Embryonic facial prominence (tissue), 1 donor: ENCODE results near the gene ATP8A2.
"Not testable (repeated sequence)": the region's sequence is repeated elsewhere in the genome, so short reads cannot be mapped to it uniquely, and the experiment has no call there.

ENCODE experiments used
- DNase-seq: peaks from one replicate; pipeline ENCODE4 v3.0.0-alpha.2; 2016; ENCODE audit errors: extremely low spot score

Gene ATP8A2

DNA sequence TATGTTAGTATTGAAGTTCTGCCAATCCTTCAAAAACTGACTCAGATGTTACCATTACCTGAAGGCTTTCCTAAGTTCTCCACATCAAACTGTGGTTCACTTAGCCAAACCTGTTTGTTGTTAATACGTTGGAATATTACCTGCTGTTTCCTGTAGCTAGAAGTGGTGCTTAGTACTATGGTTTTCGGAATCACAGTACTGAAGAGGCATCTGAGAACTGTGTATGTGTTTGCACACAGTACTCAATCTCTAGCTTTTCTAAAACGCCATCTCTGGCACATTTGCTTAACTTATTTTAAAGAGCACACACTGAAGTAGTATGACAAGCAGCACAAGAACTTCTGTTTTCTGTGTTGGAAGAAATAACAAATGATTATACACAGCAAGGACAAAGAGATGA, 431.9 kb downstream of the ATP8A2 start:
- DNase-seq = no peak

DNA sequence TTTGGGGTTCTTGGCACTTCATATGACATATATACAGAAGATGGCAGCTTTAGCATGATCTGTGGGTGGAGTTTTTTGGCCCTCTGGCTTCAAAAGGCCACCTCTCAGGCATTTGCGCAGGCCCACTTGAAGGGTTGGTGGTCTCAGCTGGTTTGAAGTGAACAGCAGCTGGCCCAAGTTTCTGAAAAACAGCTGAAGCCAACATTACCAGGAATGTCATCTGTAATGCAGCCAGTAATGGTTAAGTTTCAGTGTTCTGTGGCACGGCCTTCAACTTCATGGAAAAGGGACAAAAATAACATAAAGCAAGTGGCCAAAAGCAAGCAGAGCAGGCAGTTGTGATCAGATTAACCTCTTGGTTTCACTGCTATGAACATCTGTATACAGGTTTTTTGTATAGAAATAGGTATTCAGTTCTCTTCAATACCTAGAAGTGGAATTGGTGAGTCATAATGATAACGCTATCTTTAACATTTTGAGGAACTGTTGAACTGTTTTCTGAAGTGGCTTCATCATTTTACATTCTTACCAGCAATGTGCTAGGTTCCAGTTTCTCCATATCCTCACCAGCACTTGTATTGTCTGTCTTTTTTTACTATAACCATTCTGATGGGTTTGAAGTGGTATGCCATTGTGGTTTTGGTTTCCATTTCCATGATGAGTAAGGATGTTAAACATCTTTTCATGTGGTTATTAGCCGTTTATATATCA, 434.6 kb downstream of the ATP8A2 start:
- no peak for DNase-seq

DNA sequence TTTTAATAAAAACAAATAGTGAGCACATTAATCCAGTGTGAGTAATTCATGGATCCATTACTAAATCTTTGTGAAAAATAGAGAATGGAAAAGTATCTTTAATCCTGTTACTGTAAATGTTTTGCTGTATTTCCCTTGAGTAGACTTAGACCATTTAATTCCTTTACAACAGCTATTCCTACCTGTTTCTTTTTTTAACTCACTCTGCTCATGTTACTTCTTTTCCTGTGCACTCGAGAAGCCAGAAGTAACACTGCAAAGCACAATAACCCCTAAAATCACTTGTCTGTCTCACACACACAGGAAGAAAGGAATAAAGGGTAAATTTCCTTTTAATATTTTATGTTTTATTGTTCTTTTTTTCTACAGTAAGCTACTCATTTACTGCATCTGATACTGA, 435.8 kb downstream of the ATP8A2 start:
- DNase-seq = no peak

DNA sequence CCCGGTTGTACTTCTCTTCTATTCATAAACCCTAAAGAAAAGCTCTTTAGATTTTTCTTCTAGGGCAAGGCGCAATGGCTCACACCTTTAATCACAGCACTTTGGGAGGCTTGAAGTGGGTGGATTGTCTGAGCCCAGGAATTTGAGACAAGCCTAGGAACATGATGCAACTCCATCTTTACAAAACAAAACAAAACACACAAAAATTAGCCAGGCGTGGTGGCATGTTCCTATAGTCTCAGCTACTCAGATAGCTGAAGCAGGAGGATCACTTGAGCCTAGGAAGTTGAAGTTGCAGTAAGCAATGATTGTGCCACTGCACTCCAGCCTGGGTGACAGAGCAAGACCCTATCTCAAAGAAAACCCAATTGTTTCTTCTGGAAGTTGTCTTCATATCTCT, 439.7 kb downstream of the ATP8A2 start:
- DNase-seq = no peak

DNA sequence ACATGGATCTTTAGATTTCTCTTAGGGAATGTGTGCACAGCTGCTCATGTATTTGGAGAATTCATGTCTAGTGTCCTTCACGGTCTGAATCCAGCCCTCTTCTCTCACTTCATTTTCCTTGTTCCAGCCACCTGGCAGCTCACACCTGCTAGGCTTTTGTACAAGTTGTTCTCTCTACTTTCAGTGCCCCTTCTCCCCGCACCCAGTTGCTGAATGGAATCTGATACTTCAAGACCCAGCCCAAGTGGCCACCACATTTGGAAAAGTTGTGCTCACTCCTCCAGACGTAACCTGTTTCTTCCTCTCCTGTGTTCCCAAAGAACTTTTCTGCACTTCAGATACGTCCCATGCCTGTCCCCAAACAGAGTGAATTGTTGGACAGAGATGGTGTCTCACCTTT, 444.5 kb downstream of the ATP8A2 start:
- no peak for DNase-seq

DNA sequence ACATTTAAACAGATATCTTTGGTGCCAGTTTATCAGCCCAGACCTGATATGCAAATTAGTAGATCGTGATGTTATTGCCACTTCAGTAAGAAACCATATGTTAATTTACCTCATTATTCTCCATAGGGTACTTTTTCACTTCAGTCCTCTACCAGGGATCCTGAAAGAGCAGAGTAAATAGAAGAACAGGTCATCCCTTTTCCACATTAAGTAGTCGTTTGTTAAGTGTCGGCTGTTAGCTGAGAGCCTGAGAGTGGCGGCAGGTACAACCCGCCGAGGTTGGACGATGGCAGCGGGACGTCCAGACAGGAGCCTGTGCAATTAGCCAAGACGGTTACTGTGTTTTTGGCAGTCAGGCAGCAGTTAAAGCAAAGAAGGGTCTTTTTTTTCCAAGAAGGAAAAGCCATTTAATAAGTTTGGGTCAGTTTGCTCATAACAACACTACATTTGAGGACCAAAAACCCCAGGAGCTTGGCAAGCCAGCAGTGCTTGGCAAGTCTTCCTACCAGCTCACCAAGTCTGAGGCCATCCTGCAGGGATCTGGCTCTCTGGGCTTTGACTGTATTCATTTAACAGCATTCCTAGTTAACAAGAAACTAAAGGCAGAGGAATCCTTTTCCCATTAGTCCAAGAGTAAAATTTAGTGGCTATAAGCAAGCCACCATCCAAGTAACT, 448.2 kb downstream of the ATP8A2 start:
- no peak for DNase-seq

DNA sequence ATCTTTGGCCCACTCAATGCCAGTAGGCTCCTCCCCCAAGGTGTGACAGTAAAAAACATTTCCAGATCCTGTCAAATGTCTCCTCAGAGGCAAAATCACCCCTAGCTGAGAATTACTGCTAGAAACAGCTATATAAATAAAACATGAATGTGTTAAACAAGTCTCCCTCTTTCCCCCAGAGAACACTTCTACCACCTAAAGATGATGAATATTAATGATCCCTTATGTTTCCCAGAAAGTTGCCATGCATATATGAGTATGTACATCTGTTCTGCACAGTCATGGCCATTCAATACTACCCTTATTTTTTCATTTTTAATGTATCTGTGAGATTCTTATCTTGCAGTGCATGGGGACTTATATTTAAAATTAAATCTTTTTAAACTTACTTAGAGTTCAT, 450.0 kb downstream of the ATP8A2 start:
- DNase-seq = no peak

DNA sequence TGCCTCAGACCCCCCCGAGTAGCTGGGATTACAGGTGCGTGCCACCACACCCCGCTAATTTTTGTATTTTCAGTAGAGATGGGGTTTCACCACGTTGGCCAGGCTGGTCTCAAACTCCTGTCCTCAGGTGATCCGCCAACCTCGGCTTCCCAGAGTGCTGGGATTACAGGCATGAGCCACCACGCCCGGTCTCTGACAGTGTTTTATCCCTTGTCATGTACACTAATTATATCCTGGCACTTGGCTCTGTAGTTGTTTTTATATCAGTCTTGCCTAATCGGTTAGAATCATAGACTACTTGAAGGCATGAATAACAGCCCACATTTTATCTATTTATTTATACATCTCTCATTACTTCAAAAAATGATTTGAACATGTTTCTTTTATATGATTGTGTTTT, 455.4 kb downstream of the ATP8A2 start:
- not testable (repeated sequence) for DNase-seq

DNA sequence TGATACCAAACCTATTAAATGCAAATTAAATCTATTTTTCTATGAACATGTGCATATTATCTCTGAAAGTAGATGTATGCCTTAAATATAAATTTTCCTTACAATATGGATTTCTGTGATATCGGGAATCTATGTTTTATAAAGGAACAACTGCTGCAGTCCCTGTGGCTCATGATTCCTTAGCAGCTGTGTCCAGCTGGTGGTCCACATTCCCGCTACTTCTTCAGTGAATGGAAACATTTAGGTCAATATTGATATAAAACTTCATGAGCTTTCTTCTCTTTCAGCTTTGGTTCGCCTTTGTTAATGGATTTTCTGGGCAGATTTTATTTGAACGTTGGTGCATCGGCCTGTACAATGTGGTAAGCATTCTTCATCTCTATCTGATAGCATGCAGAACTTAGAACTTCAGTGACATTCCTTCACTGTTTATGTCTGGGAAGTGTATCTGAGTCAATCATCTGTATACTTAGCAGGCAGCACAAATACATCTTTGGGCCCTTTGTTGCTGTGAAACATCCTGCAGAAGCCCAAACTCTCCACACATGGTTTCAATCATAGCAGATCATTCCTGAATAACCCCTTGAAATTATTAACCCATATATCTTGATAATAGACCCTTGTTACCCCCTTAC, 456.2 kb downstream of the ATP8A2 start:
- no peak for DNase-seq

DNA sequence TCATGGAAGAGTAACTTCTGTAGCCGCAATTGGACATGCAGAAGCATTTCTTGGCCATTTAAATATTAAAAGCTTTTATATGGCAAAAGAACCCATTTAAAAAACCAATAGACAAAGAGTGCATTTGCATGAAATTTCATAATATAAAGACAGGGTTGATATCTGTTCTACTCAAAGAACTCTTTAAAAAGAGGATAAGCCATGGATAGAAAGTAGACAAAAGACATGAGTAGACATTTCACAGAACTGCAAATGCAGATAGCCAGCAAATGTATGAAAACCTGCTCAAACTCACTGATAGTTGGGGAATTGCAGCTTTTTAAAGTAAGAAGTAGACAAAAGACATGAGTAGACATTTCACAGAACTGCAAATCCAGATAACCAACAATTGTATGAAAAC, 462.0 kb downstream of the ATP8A2 start:
- DNase-seq = no peak

DNA sequence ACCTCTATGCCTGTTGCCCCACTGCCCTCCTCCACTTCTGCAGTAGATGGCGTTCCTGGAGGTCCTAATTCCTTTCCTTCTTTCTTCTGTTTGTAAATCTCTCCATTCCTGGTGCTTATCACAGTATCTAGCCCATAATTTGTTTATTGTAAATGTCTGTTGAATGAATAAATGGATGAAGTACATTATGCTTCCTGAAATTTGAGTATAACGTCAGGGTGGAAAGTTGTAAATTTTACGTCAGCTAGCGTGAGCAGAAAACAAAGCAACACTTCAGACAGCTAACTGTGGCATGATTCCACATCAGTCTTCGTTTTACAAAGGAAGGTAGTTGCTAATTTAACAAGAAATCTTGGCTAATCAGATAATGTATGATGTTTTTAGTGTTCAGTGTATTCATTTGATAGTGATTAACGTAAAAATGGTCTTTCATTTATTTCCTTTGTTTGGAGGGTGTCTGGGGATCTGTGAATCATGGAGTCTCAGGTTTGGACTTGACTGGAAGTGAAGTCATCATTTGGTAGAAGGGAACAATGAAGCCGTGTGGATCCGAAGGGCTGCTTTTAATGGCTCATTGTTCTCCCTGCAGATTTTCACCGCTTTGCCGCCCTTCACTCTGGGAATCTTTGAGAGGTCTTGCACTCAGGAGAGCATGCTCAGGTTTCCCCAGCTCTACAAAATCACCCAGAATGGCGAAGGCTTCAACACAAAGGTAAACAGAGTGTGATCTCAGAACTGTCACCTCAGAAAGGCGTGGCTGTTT, 465.0 kb downstream of the ATP8A2 start:
- no peak for DNase-seq

DNA sequence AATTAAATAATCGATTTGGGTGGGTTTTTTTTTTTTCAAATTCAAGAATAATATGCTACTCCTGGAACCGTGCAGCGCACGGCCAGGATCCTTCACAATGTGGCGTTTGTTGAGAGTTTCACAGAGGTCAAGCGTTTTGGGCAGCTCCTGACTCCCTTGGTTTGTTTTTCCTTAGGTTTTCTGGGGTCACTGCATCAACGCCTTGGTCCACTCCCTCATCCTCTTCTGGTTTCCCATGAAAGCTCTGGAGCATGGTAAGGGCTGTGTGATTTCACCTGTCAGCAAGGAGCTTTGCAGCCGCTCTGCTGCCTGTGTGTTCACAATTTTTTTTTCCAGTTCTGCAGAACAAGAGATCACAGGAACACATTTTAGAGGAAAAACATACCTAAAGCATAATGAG, 467.6 kb downstream of the ATP8A2 start:
- DNase-seq = no peak

DNA sequence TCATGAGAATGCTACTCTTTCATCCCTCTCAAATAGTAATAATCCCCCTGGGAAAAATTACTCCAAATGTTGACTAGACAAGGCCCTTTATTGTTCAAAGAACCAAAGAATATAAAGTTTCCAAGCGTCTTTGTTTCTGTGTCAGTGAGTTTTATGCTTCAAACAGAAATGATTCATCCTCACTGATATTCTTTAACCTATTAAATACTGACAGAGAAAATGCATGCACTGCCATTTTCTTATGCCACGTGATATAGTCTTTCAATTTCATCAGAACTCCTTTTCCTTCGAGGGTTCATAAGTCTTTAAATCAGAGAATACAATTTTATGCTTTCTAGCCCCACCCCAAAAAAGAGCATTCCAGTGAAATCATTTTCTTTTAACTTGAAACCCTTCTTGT, 468.5 kb downstream of the ATP8A2 start:
- no peak for DNase-seq

DNA sequence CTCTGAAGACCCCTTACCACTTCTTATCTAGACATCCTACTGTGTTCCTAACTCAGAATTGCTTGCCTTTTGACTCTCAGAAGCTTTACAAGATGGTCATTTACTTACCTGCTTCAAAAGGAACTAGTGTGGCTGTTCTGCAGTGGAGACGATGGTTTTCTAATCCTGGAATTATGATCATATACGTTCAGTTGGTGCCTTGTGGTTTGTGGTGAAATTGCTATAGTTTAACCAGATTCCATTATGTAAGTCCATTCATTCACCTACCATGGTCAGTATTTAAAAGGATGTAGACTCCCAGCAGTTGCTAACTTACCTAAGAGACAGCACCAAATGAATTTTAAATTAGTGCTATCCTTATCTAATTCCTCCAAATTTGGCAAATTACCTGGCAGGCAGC, 469.2 kb downstream of the ATP8A2 start:
- DNase-seq = no peak

DNA sequence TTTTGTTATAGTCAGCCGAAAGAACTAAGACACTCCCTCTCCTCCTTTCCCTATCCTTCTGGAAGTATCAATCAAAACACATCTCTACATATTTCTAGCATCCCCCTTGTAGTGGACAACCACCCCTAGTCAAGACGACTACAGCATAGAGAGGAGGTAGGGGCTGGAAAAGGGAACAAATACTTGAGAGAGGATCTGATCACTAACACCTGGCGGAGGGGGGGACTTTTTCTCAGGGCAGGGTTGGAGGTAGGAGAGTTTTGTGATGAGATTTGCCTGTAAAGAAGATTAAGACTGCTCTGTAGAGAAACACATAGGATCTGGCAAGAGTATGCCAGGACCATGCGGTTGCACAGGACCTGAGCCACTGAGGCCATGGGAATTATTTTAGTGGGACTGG, 471.9 kb downstream of the ATP8A2 start:
- no peak for DNase-seq

DNA sequence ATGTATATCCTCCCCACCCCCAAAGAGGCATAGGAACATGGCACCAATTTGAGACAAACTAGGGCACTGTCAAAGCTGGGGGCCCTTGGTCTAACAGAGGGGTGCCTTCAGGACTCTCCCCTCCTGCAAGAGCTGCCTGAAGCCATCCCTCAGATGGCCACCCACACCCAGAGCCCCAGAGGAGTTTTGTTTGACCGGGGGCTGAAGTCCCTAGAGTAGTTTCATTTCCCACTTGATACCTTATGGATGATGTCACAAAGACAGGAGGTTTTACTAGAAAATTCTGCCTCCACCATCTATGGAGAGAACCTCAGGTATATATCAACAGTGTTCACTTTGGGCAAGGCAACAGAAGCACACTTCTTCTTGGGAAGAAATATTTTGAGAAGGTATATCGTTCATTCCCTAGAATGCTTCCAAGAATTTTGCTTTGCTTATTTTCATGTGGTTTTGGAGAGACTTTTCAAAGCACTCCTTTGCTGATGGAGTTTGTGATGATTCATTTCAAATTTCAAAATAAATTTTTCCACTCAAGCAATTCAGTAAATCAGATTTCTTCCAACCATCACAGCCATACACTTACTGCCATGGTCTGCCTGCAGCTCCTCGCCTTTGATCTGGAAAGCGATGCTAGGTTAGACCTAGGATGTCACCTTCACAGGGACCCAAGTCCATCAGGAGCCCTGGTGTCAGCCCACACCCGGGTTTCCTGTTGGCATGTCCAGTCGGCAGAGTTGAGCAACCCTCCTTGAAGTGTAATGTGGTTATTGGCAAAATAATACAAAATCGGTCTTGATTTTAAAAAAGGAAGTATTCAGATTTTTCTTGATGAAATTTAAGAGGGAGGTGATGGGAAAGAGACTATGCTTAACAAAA, 473.0 kb downstream of the ATP8A2 start:
- DNase-seq = no peak

DNA sequence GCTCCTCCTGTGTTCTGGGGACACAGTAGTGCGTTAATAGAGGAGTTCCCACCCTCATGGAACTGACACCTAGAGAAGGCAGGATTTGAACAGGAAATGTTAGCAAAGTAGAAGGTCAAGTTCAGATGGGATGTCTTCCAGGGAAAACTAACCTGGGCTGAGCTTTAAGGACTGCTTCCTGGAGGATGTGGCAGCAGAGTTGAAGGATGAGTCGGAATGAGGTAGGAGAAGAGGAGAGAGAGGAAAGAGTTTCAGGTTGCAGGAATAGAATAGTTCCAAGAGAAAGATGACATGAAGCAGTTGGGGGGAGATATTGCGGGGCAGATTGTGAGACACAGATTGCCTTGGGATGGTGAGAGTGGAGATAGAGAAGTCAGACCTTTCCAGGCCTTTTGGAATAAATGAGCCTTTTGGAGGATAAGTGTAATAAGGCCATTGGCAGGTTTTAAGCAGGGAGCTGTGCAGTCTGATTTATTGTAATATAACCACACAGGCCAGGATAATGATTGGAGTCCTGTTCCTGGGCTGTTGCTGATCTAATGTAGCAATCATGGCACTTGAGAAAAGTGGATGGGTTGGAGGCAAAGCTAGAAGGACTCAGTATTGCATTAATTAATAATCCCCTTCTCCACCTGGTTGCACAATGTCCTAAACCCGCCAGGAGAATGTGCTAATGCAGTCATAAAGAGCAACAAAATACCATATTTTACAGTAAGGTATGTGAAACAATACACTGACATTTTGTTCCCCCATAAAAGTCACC, 474.6 kb downstream of the ATP8A2 start:
- no peak for DNase-seq

DNA sequence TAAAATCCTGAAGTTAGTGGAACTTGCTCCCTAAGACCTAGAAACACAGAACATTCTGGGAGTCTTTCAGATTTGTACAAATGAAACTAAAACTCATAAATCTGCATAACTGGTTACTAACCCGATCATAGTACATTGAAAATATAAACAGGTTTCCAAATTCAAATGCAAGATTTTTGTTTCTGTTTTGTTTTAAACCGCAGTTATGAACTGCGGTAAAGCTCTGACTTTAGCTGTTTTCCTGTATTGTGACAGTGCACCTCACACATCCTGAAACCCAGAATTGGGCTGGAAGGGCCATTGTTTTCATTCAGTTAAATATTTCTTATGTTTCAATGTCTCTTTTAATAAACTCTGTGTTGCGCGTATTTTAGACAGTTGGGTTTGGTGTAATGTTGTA, 475.4 kb downstream of the ATP8A2 start:
- DNase-seq = no peak

DNA sequence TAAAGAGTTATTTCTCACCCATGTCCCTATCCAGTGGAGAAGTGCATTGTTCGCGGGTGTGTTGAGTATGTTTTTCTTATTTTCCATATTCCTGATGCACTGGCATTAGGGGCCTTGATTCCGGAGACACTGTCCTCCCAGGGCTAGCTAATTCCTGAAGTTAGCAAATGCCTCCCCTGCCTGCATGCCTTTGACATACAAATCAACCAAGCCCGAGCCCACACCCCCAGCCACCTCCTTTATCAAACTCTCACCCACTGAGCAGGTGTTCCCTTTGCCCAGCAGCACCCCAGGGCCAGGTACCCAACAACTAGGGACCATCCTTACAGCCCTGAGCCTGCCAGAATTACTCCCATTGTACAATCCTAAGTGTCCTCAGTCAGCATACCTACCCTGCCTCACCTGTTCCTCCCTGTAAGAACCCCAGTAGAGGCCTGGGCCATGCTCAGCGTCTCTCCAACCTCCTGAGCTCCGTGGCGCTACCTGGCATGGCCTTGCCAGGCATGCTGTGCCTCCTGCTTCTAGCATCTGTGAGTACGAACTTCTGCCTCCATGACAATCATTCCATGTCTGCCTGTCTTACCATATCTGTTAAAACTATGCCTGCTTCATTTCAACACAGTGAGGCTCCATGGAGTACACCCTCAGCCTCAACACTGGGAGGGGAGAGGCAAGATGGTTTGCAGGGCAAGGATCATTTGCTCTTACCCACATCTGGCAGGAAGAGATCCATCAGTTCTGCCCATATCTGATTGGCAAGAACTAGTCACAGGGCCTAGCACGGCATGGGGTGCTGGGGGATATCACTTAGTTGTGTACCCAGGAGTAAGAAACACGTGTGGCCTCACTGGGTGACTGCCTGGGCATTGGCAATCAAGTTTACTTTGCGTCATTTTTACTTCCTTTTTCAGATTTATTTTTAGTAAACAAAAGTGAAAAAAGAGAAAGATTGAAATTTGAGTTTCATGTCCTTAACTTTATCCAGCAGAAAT, 476.2 kb downstream of the ATP8A2 start:
- no peak for DNase-seq
